Kidney glomerular epithelial cell (primary cell): ENCODE data around the gene PAF1.
"Not testable (repeated sequence)": the region's sequence is repeated elsewhere in the genome, so short reads cannot be mapped to it uniquely, and the experiment has no call there.

Experiments
- DNase-seq: peaks from one replicate; lab custom pipeline; 2025; lab: John Stamatoyannopoulos, UW

PAF1 gene

DNA sequence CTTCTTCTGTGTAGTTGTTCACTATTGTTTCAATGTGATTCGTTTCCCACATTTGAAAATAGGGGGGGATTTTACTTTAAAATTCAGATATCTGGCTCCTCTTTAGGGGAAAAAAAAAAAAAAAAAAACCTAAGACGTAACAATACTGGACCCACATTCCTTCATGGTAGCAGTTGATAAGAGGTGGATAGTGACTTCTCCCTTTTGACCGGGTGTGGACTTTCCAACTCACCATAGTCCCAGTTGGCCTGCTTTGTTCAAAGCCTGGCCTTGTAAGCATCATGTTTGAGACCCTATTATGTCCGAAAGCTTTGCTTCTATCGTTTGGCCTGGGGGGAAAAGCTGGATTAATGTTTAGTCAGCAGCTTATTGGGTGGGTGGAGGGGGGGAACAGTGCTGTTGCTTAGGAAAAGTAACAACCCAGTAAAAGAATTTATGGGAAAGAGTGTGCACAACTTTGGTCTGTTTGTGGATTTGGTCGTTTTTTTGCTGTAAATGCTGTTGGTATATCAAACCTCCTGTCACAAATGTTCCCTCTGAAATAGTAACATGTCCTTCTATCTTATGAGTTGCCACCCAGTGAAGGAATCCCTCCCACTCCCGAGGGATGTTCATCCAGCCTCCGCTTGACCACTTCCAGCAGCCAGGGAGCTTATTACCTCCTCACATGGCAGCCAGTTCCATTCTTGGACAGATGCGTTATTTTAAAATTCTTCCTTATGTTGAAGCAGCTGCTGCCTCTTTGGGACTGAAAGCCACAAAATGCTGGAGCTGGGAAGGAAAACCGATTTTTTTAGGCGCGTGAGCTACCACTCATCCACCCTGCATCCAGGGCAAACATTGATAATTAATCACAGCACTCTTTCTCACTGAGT is 38.3 kb downstream of the PAF1 start:
- DNase-seq: no peak

DNA sequence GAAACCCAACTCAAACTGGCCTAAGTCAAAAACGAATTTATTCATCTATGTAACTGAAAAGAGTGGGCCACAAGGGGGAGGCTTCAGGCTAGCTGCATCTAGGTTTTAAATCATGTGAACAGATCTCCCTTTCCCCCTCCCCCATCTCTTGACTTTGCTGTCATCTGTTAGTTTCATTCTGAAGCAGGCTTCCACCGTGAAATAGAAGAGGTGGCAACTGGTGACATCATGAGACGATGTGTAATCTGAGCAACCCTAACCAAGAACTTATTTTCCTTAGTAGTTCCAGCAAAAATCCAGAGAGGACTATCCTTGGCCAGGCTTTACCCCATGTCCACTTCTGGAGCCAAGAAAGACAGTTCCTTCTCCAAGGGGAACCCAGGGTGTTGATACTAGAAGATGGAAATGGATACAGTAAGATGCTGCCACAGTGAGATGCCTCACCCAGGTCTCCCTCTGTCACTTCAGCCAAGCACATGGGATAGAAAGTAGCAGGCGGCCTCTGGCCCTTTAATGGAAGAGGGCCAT is 39.3 kb downstream of the PAF1 start:
- DNase-seq: no peak

DNA sequence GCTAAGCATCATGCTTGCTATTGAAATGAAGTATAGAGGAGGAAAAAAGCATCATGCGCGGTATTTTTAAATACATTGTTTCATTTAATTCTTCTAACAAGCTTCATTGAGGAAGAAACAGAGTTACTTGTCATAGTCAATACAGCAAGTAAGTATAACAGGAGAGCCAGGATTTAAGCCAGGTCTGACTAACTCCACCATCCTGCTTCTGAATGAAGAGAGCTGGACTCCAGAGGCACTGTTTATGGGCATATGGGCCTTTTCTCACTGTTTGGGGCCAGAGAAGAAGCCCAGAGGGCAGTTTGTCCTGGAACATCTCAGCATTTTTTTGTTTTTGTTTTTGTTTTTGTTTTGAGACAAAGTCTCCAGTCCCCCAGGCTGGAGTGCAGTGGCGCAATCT is 40.8 kb downstream of the PAF1 start:
- no peak for DNase-seq

DNA sequence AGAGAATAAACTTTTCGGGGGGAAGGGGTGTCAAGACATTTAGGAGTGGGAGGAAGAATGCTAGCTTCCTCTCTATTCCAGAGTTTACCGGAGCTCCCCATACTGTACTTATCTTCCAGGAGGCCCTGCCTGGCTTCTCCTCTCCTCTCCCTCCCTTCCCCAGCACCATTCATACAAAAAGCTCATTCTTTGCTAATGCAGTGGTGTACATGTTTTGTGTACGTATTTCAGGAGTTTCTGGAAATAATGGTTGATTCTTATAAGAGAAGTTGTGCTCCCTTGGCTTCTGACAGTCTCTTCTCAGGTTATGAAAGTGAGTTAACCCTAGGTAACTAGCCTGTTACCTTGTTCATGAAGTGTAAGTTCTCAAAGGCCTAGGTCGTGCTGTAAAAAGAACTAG is 41.6 kb downstream of the PAF1 start:
- no peak for DNase-seq

DNA sequence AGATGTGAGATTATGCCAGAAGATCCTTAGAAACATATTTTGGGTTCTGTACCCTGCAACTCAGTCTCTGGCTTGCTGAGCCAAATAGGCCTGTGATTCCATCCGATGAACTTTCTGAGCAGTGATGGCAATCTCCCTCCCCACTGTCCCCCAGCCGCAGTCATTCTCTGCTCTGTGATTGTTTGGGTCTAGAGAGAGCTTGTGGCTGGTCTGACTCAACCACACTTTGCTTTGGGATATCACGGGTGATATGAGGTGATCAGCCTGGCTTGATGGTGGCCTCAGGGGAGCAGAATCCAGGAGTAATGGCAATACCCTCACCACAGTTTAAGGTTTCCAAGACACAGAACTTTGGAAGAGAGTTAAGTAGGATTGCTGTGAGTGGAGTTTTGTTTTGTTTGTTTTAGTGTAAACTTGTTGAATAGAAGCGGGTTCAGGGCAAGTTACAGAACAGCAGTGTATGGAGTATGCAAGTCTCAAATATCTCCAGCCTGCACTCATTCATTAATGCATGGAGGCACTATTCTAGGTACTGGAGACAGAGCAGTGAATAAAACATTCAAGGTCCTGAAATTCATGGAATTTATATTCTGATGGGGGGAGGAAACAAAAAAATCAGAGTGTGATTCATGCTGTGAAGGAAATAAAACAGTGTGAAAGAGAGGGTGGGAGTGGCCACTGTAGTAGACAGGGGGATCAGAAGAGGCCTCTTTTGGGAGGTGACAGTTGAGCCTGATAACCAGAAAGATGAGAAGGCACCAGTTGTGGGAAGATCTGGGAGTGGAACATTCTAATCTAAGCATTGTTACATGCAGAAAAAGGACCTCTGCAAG is 43.4 kb downstream of the PAF1 start:
- DNase-seq: no peak

DNA sequence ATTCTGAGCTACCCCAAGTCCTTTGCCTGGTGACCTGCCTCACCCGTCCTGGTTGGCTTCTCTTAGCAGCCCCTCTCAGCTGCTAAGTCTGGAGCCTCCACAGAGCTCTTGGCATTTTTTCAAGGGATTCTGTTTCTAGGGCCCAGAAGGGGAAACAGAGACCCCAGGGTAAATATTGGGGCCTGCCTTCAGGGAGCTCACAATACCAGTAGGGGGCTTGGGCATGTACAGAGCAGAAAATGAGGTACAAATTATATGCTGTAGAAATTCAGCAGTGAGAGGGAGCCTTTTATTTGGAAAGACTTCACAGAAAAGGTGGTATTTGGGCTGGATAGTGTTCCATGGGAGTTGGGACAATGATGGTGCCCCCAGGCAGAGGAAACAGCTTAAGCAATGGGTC is 45.0 kb downstream of the PAF1 start:
- DNase-seq: no peak

DNA sequence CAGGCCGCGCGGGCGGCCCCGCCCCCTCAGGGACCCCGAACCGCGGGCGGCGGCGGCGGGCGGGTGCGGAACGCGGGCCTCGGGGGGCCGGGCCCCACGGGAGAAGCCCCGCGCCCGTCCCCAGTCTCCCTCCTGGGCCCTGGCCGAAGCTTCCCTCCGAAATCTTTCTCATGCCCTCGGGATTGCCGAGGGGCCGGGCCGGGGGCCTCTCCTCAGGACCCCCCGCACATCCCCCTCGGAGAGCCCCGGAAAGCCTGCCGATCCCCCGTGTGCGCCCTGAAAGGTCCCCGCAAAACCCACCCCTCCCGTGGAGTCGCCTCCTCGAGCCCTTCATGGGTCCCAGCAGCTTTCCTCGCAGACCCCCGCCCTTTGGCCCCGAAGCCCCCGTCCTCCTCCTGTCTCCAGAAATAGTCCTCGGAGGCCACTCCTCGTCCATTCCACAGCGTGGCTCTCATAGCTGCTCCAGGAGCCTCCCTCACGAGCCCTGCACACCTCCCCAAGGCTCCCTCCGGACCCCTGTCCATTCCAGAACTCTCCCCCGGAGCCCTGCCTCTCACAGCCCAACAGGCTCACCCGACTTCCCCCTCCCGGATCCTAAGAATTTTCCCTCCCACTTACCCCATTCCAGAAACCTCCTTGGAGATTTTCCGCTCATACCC is 48.1 kb downstream of the PAF1 start:
- no peak for DNase-seq

DNA sequence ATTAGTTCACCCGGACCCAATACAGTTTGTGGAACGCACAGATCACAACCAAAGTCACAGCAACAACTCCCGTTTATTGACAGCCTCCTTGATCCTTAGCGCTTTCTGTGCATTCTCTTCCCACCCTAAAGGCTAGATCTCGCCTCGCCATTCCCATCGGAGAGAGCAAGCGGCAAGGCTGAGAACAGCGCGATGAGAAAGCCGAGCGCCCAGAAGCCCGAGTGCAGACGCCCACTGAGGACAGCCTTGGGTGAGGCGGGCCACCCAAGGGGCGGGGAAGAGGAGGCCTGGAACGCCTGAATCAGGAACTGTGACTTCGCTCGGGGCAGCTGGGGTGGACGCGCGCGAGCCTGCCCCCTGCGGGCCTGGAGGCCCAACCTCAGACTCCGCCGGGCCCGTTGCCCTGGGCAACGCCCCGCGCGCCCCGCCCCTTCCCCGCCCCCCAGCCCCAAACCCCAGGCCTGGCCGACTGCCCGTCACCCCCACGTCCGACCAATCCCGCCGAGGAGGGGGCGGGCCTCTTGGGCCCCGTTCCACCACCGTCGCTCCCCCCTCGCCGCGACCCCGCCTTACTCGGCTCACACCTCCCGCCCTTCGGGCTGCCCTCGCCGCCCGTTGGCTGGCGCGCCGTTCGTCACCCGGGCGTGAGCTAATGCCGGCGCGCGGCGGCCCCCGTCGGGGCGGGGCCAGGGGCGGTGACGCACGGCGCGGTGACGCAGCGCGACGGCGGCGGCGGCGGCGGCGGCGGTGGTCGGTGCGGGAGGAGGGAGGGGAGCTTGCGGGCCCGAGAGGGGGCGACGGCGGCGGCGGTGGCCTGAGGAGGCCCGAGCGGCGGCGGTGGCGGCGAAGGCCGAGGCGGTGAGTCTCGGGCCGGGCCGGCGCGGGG is 48.9 kb downstream of the PAF1 start, which contains the start of gene SAMD4B:
TSS of gene SAMD4B (plus strand) at position 703 of the 886 bp plus-strand sequence. CDS start 14,473 bp downstream, outside the sequence.
- DNase-seq: peak; percentile 99

DNA sequence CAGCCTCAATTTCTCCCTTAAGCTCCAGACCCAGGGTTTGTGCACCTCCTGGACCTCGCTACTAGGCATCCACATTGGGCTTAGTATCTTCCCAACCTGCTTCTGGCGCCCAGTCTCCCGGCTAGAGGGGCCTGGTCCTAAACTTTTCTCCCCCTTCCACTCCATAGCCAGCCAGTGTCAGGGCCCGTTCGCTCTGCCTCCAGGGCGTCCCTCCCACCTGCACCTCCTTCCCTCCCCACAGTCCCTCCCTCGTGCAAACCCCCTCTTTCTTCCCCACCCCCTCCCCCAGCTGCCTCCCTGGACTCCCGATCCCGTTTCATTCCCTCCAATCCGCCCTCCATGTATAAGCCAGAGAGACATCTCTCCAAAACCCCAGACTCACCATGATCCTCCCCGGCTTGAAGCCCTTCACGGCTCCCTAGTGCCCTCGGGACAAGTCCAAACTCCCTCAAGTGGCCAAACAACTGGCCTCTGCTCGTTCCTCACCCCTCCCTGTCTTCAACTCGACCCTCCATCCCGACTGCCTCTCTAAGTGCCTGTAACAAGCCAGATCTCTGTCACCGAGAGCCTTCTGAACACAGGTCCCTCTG is 49.7 kb downstream of the PAF1 start:
- DNase-seq: no peak

DNA sequence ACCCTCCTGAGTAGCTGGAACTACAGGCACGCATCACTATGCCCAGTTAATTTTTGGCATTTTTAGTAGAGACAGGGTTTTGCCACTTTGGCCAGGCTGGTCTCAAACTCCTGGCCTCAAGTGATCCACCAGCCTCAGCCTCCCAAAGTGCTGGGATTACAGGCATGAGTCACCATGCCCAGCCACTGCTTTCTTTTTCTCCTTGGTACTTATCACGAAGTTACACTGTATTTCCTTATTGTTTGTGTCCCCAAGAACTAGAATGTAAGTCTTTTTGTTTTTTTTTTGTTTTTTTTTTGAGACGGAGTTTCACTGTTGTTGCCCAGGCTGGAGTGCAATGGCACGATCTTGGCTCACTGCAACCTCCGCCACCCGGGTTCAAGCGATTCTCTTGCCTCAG is 50.8 kb downstream of the PAF1 start:
- DNase-seq: not testable (repeated sequence)

DNA sequence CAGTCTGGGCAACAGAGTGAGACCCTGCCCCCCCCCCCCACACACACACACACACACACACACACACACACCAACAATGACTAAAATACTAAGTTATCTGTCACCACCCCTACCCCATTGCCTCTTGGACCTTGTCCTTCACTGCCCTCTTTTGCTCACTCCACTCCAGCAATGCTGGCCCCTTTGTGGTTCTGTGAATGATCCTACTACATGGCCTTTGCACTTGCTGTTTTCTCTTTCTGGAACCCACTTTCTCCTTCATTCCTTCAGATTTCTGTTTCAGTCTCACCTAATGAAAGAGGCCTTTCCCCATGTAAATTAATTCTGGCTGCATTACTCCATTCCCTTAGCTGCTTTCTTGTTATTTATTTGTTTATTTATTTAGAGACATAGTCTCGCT is 51.2 kb downstream of the PAF1 start:
- DNase-seq: no peak

DNA sequence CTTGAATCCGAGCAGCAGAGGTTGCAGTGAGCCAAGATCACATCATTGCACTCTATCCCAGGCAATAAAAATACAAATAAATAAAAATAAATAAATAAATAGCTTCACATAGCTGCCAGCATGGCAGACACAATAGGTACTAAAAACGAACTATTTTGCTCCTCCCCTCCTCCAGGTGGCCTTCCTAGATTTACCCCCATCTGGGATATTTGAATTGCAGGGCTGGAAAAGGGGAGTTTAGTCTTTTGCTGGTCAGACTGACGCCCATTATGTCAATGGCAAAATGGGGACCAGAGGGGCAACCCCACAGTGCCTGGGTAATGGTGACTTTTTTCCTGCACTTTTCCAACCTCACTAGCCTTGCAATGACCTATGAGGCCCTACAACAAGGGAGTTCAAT is 54.4 kb downstream of the PAF1 start:
- DNase-seq: no peak
